Hindlimb muscle (tissue), 1 donor: ENCODE data around the gene MORN4. TPM values are rescaled to one million over a fixed set of nuclear protein-coding genes. Genes with fewer than 3 reads are reported as not detected.
"Not testable (repeated sequence)": the region's sequence is repeated elsewhere in the genome, so short reads cannot be mapped to it uniquely, and the experiment has no call there.

ENCODE experiments used
- DNase-seq: peaks from one replicate; pipeline ENCODE4 v3.0.0-alpha.2; 2013
- polyA plus RNA-seq: library from polyadenylated mRNA; unstranded; fragments of 120-200 nt; gene quantifications from one replicate; pipeline ENCODE4 v1.2.1, GENCODE V29; 2013; ENCODE audit not compliant: insufficient read length

The MORN4 gene
- polyA plus RNA-seq, 1 donor, result 5.2 TPM

DNA sequence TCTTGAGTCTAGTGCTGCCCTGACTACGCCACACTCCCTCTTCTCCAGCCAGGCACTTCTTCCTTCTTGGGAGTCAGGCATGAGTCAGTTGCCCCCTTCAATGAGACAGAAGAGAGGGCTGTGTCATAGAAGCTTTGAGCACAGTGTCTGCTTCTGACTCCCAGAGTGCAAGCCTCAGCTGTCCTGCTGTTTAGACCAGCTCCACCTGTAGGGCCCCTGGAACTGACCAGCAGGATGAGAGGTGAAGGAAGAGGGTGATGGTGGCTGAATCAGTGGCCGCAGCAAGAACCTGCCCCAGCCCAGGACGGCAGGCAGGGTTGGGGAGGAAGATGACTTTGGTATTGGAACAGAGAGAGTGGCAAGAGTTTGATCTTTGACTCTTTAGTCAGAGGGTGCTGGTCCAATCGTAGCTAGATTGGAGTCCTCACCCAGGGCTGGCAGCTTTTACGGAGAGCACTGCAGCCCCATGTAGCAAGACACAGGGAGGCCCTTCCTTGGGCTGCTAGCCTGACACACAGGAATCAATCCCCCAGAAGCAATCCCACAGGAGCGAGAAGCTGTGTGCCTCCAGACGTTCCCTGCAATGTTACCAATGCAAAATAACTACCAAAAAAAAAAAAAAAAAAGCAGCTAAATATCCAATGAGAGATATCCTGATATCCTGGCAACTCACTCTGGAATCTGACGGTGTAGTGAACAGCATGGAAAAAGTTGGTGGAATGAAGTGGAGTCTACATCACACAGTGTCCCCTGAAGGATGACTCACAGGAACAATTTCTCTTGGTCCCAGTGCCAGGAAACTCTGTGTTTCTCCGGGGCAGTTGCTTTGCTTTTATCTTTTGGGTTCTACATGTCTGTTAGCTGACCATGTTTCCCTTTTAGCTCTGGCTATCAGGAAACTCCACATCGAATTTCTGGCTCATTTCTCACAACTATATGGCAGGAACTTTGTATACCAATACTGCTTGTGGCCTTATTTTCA is 36.9 kb downstream of the MORN4 start:
- peak; percentile 73 for DNase-seq

DNA sequence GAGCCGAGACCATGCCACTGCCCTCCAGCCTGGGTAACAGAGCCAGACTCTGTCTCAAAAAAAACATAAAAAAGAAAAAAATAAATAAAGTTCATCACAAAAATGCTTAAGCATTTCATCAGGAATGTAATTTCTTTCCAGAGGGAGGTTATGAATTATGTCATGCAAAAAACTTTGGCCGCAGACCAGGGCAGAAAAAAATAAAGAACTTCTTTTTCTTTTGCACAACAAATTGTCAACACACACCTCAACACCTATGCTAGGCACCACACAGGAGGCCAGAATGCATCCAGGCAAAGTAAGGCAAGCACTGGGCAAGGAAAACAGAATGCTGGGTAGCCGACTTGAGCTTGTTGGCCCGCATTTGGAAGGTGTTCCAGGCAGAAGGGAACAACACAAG is 39.9 kb downstream of the MORN4 start:
- DNase-seq, result no peak

DNA sequence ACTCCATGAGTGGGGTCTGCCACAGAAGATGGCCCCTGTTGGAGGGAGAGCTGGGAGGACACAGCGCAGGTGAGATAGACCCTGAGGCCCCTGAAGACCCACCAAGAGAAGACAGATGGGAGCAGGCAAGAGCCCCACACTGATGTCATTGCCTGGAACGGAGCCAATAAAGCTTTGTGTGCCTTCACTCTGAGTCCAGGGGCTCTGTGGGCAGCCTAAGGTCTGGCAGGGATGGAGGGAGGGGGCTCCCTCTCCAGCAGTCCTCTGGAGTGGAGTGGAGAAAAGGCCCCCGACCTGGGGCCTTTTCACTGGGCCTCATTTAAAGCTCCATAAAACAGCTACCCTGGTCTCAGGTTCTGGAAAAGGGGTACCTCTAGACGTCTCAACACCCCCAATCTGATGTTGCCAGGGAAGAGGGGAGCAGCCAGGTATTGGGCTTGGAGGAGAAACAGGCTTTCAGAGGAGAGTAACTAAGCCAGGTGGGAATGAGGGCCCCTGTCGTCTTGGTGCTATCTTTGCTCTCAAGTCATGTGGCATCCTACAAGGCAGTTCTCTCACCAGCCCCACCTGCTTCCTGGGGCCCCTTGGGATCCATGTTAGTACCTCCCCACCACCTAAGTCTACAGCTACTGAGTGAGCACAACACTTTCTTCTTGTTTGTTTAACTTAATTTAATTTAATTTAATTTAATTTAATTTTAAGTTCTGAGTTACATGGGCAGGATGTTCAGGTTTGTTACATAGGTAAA is 42.4 kb downstream of the MORN4 start:
- no peak for DNase-seq

DNA sequence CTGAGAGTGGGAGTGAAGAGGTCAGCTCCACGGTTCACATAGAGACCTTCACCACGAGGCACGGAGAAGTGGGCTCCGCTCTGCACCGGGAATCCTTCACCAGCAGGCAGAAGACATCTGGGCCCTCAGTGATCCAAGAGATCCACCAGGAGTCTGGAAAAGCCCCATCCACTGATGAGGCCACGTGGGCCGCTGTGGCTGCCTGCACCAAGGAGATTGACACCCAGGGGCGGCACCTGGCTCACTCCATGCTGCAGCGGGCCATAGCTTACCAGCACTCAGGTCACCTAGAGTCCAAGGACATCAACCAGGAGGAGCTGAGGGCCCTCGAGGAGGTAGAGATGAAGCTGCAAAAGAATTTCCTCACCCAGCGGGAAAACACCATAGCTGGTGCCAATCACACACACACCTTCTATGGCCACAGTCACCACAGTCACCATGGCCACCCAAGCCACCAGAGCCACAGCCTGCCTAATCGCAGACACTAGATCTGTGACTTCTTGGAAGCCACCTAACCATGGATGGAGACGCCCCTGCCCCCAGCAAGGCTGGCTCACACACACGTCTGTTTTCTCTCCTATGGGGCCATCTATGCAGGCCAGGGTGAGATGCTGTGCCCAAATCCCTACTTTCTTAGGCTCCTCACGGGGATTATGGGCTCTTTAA is 43.1 kb downstream of the MORN4 start:
- DNase-seq, result no peak

DNA sequence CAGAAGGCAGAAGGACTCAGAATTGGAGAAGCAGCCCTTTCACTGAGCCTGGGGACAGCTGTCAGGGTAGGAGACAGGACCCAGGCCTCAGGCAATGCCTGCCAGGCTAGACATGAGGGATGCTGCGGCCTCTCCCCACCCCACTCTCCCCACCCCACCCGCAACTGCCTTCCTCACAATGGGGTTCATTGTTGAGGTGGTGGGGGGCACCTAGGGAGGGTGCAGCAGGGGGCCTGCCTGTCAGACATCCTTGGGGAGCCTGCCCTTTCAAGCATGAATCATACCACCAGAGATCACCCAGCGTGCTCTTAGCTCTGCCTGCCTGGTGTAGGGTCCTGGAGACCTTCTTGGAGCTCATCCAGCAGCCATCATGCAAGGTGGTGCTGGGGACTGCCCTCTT is 43.8 kb downstream of the MORN4 start, which contains the start of gene C10orf62:
Gene C10orf62 (plus strand): TSS at position 243 of the 400 bp plus-strand sequence. CDS start 177 bp downstream, outside the sequence.
- no peak for DNase-seq

DNA sequence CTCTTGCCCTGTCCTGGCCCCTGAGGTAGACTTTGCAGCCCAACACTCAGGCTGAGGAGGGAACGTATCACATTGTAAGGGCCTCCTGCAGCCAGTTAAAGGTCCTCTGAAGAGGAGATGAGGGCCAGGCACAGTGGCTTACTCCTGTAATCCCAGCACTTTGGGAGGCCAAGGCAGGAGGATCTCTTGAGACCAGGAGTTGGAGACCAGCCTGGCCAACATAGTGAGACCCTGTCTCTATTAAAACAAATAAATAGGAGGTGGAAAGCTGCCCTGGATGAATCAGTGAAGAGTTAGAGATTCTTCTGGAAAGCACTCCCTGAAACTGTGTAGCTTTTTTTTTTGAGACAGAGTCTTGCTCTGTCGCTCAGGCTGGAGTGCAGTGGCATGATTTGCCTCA is 46.1 kb downstream of the MORN4 start:
- DNase-seq, result no peak

DNA sequence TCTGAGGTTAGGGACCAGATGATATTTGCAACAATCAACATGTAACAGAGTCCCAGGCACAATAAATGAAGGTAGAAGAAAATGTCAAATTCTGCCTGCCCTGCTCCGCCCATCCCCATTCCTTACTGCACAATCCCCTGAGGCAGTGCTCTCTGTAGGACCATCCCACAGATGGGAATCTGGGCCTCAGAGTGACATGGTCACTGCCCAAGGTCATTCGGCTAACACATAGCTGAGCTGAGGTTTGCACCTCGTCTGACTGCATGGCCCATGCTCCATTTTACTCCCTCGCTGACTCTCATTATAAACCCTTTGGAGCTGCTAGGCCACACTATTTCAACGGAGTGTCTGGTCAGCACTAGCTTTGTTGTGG is 47.9 kb downstream of the MORN4 start:
- DNase-seq, result no peak

DNA sequence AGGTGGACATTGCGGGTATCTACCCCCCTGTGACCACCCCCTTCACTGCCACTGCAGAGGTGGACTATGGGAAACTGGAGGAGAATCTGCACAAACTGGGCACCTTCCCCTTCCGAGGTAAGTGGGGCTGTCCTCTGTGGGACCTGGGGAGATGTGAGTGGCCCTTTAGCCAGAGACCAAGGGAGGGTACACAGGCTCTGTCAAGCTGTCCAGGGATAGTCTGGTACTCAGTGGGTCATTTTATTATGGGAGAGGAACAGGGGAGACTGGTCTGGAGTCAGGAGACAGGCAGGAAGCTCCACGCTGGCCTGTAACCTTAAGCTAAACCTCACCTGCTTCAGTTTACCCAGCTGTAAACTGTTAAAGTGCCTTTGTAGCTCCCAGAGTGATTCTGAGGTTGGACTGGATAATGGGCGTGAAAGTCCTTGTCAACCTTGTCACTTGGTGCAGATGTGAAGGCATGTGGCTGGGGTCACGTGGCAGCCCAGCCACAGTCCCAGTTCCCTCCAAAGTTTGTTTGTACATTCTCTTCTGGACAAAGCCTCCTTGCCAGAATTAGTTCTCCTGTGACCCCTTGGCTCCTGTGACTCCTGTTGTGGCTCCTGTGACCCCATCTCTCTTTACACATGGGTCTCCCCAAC is 48.4 kb downstream of the MORN4 start:
- DNase-seq, result no peak

DNA sequence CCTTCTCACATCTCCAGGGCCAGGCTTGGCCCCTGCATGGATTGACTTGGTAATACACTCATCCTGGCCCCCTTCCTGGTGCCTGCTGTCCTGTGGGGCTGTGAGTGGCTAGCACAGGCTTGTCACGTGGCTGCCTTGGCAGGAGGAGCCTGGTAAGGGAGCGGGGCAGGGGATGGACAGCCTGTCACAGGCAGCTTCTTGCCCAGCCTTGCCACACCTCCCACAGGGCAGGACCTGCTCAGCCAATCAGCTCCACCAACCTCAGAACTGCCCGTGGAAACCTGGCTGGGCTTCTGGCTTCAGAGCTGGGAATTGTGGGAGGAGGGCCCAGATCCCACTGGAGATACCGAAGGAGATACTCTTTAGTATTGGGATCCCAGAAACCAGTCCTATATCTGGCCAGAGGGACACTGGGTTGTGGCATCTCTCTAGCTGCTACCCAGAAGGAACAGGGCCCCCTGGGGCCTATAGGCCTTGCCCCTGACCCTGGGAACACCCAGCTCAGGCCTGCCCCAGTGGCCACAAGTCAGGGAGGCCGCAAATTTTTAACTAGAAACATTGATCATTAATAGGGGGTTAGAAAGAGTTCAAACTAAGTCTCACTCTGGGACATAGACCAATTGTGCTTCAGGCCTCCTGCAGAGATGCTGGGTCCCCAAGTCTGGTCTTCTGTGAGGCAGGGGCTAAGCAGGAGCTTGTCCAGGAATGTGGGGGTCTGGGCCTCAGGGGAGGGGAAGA is 49.1 kb downstream of the MORN4 start, which contains the start of gene HOGA1:
Gene HOGA1 (plus strand): TSS at position 330 of the 738 bp plus-strand sequence. CDS start 315 bp downstream, at position 645.
- peak; percentile 44 for DNase-seq

DNA sequence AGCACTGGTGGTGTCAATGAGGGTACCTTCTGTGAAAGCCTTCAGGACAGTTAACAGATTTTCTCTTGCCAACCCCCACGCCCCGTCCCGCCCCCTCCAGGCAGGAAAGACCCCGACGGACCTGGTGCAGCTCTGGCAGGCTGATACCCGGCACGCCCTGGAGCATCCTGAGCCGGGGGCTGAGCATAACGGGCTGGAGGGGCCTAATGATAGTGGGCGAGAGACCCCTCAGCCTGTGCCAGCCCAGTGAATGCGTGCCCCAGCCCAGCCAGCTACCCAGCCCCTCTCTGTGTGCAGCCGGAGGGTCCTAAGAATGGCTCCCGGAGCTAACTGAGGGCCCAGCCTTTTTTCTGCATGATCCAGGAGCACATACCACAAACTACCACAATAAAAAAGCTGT is 49.8 kb downstream of the MORN4 start:
- DNase-seq, result no peak

DNA sequence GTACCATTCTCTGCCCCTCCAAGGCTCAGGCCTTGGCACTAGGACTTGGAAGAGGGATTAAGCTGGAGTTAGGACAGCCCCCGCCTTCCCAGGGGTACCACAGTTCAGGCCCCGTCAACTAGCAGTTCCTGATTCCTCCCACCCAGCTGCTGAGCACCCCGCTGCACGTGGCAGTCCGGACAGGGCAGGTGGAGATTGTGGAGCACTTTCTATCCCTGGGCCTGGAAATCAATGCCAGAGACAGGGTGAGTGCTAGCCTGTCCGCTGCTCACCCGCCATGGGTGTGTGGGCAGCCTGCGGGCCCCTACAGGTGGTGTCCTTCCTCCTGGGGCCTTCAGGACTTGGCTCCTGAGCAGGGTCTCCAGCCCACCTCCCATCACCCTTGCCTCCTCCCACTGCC is 51.1 kb downstream of the MORN4 start:
- DNase-seq, result no peak

DNA sequence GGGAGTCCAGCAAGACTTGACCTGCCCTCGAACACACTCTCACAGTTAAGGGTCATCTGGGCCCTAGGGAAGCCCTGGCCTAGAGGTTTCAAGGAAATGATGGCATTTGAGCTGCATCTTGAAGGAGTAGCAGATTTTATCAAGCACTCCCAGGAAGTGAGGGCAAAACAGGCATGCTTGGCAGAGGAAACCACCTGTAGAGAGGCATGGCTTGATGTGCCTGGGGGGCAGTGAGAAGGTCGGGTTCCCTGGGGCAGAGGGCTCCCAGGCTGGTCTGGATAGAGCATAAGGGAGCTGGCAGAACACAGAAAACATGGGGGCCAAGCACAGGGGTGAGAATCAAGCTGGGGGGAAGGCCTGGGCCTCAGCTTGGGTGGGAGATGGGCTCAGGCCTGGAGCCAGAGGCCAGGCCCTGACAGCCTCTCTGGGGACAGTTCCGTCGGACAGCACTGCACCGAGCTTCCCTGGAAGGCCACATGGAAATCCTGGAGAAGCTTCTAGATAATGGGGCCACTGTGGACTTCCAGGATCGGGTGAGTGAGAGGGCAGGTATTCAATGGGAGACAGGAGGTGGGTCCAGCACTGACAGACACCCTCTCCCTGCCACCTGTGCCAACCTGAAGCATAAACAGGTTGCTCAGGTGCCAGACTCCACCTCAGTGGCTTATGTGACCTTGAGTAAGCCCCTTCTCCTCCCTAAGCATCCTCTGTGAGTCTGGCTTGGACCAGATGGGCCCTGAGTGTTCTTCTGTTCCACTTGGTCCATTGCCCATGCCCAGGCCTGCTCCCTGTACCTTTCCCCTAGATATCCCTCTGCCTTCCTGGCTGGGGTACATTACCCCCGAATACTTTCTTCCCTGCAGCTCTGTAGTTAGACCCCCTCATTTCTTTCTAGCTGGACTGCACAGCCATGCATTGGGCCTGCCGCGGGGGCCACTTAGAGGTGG is 52.6 kb downstream of the MORN4 start:
- no peak for DNase-seq

DNA sequence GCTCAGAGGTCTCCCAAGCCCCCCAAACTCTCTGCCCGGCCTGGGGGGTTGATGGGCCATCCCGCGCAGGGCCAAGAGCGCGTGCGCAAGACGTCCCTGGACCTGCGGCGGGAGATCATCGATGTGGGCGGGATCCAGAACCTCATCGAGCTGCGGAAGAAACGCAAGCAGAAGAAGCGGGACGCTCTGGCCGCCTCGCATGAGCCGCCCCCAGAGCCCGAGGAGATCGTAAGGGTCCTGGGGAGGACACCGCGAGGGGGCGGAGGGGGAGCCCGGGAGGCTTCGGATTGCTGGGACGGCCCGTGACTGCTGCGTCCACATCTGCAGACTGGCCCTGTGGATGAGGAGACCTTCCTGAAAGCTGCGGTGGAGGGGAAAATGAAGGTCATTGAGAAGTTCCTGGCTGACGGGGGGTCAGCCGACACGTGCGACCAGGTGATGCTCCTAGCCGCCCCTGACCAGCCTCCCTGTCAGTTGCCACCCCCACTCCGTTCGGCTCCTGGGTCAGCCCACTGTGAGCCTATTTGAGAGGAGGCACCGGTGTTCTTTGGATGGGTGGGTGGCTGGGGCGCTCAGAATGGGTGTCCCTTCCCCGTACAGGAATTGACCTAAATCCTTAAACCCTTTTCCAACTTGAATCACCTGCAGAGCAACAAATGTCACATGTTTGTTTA is 55.0 kb downstream of the MORN4 start:
- DNase-seq, result no peak

DNA sequence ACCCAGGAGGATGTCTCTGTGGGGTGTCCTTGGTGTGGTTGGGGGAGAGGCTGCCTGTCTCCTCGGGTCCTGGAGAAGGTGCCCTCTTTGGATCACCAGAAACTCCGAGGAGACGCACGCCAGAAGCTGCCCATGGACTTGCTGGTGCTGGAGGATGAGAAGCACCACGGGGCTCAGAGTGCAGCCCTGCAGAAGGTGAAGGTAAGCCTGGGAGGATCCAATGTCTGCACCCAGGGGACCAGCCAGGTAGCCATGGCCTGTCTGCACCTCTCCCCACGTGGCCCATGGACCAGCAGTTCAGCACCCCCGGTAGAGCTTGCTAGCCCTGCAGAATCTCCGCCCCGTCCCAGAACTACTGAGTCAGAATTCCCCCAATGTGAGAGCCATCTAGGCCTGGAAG is 55.6 kb downstream of the MORN4 start:
- DNase-seq, result no peak

DNA sequence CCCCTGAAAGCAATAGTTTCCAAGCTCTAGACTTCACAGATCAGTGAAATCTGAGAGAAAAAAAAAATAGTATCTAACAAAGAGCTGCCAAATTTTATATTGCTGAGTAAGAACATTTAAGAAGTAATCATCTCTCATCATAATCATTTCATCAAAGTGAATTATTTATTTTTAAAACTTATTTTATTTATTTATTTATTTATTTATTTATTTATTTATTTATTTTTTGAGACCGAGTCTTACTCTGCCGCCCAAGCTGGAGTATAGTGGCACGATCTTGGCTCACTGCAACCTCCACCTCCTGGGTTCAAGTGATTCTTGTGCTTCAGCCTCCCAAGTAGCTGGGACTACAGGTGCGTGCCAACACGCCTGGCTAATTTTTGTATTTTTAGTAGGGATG is 56.8 kb downstream of the MORN4 start:
- DNase-seq, result not testable (repeated sequence)

DNA sequence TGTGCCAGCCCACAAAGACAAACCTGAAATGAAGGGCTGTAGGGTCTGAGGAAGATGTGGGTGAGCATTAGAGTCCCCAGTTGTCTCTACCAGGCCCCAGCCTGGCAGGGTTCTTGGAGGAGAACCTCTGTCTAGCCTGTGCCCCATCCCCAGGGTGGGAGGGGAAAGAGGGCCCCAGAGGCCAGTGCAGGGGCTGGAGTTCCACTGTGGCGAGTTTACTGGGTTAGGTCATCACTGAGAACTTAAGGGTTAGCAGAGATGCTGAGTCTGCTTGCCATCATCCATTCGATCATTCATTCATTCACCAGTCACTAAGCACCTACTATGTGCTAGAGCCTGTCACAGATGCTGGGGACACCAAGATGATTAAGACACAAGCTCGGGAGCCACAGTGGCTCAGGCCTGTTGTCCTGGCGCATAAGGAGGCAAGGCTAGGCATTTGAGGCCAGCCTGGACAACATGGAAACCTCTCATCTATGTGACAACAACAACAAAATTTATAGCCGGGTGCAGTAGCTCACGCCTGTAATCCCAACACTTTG is 58.1 kb downstream of the MORN4 start:
- no peak for DNase-seq

DNA sequence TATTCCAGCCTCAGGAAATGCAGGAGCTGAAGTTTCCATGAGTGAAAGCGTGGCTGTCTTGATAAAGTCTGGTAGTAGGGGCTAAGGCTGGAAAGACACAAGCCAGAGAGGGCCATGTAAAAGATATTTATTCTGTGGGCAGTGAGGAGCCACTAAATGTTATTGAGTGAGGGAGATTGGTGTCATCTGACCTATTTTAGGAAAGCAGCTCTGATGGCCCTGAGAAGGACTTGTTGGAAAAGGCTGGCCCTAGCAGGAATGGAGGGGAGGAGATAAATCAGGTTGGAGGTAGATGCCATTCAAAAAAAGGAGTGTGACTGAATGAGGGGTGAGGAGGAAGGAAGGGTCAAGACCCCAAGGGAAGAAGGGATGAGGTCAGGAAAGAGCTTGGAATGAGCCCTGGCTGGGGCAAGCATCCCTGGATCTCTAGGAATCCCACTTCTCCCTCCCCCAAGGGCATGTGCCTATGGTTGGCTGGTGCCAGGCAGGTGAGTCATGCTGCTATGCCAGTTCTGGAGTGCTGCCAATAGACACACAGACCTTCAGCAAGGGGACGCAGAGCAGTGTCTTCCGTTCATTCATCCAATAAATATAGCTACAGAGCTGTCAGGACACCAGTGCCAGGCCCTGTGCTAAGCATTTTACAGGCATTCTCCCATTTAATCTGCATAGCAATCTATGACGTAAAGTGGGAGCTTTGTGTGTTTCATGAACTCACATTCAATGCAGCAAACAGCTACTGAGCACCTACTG is 58.8 kb downstream of the MORN4 start:
- no peak for DNase-seq

DNA sequence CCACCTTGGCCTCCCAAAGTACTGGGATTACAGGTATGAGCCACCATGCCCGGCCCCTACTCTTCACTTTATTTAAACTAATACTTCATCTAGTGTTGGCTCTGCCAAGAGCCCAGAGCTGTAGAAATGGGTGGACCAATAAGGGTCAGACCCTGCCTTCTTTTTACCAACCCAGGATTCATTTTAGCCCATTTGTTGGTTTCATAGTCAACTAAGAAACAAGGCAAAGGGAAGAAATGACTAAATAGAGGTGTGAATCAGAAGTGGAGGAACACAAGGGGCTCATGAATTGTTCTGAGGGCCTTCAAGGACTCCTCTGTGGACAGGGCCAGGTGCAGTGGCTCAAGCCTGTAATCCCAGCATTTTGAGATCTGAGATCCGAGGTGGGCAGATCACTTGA is 59.6 kb downstream of the MORN4 start:
- DNase-seq, result no peak

DNA sequence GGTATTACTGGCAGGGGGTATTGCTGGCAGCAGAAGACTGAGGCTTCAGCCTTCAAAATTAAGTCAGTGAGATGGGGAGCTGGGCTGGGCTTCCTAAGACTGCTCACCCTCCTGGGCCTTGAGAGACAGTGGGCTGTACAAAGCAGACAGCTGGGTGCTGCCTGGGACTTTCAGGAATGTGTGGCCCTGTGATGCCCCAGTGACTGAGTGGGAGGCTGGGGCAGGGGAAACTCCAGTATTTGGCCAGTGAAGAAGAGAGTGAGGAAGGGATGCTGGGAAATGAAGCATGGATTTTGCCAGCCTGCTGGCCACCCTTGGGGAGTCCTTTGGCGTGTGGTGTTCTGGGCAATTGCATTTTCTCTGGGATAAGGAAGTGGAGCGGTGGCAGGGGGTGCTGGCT is 60.3 kb downstream of the MORN4 start:
- DNase-seq, result no peak
